SU-DHL-6 (cell line): ENCODE data around the gene SPNS2.

Source experiments
- H2AFZ ChIP-seq: fragments of 200-600 bp; sonication (generic); 2 replicates; pipeline ENCODE4 v1.6.1; 2014; ENCODE audit warnings: low read depth, mild to moderate bottlenecking, moderate library complexity, mixed read lengths, antibody characterized with exemption, low read length; ENCODE audit not compliant: severe bottlenecking
- H3F3A ChIP-seq: fragments of 200-600 bp; shearing (Covaris generic); 2 replicates; pipeline ENCODE4 v1.6.0; 2016; ENCODE audit warnings: antibody characterized with exemption, mild to moderate bottlenecking; ENCODE audit not compliant: insufficient read depth
- H3K27ac ChIP-seq: fragments of 200-600 bp; sonication (generic); 2 replicates; pipeline ENCODE4 v1.5.1; 2016; ENCODE audit warnings: low read depth, mild to moderate bottlenecking, low read length, moderate library complexity, mixed read lengths
- H3K27me3 ChIP-seq: fragments of 200-600 bp; sonication (generic), shearing (Covaris generic); 2 replicates; pipeline ENCODE4 v1.6.0; 2014; ENCODE audit warnings: mild to moderate bottlenecking, low read length
- H3K36me3 ChIP-seq: fragments of 200-600 bp; sonication (generic); 2 replicates; pipeline ENCODE4 v1.6.1; 2014; ENCODE audit warnings: mild to moderate bottlenecking, low read length, mixed read lengths
- H3K4me2 ChIP-seq: fragments of 300-600, 200-600 bp; shearing (Covaris generic), sonication (generic); 2 replicates; pipeline ENCODE4 v1.6.0; 2014; ENCODE audit warnings: low read length, low read depth, mild to moderate bottlenecking; ENCODE audit not compliant: poor library complexity, severe bottlenecking
- H3K4me3 ChIP-seq: fragments of 200-600 bp; sonication (generic); 2 replicates; pipeline ENCODE4 v1.5.1; 2014; ENCODE audit warnings: antibody characterized with exemption, low read length, mild to moderate bottlenecking, mixed read lengths; ENCODE audit not compliant: insufficient read depth, poor library complexity, severe bottlenecking
- H3K79me2 ChIP-seq: fragments of 200-600 bp; sonication (generic); 2 replicates; pipeline ENCODE4 v1.6.1; 2014; ENCODE audit warnings: mild to moderate bottlenecking, low read length, moderate library complexity; ENCODE audit not compliant: insufficient read depth
- H3K9ac ChIP-seq: fragments of 200-600 bp; sonication (generic); 2 replicates; pipeline ENCODE4 v1.7.0; 2014; ENCODE audit warnings: mild to moderate bottlenecking, low read length
- H3K9me2 ChIP-seq: fragments of 200-600 bp; sonication (generic); replicated peaks from 2 replicates; pipeline ENCODE4 v1.6.1; 2014; ENCODE audit warnings: low read length; ENCODE audit not compliant: insufficient read depth
- H3K9me3 ChIP-seq: fragments of 200-600 bp; sonication (generic); 2 replicates; pipeline ENCODE4 v1.6.1; 2014; ENCODE audit warnings: low read length, mixed read lengths; ENCODE audit not compliant: insufficient read depth
- H4K20me1 ChIP-seq: fragments of 200-600 bp; sonication (generic); 2 replicates; pipeline ENCODE4 v1.6.1; 2014; ENCODE audit warnings: low read depth, mild to moderate bottlenecking, antibody characterized with exemption, low read length, moderate library complexity, mixed read lengths
- CTCF ChIP-seq: fragments of 200-600 bp; sonication (generic); IDR thresholded peaks from one replicate; pipeline ENCODE4 v1.5.1; 2017; ENCODE audit warnings: antibody characterized with exemption, mild to moderate bottlenecking, low read length, moderate library complexity; ENCODE audit not compliant: insufficient read depth, poor library complexity, severe bottlenecking
- EZH2phosphoT487 ChIP-seq: fragments of 200-600 bp; sonication (generic), shearing (Covaris generic); conservative IDR thresholded peaks from 2 replicates; pipeline ENCODE4 v1.6.1; 2018; ENCODE audit warnings: mild to moderate bottlenecking, antibody characterized with exemption, low read length, moderate library complexity, mixed read lengths

Gene SPNS2

GRCh38 chr17:4542726-4543191 is 44.1 kb downstream of the SPNS2 start:
- Histone ChIP-seq H3K9me2 (no peaks in the 10 kb centered on the region), H4K20me1 (no peaks in the 10 kb centered on the region), H3K79me2 (no peaks in the 10 kb centered on the region), H3K9ac (no peak overlapping the region), H2AFZ (no peak overlapping the region), H3K4me2 (no peak overlapping the region), H3K36me3 (no peaks in the 10 kb centered on the region; the same call in 1 of the 2 replicates), H3K27ac (no peak overlapping the region), H3K27me3 (no peaks in the 10 kb centered on the region), H3K9me3 (no peaks in the 10 kb centered on the region), H3F3A (no peaks in the 10 kb centered on the region), H3K4me3 (no peak overlapping the region)
- TF ChIP-seq EZH2phosphoT487 (no peak), CTCF (no peak)

- Histone ChIP-seq H3K9ac (no peak overlapping the region), H3K36me3 (peaks cover 3% of the 10 kb centered on the region; the same call in 1 of the 2 replicates), H3K9me2 (no peaks in the 10 kb centered on the region), H3F3A (no peaks in the 10 kb centered on the region), H3K4me2 (no peak overlapping the region), H4K20me1 (no peaks in the 10 kb centered on the region), H3K27me3 (no peaks in the 10 kb centered on the region), H2AFZ (no peak overlapping the region), H3K4me3 (no peak overlapping the region), H3K79me2 (no peaks in the 10 kb centered on the region), H3K9me3 (no peaks in the 10 kb centered on the region), H3K27ac (no peak overlapping the region)
- TF ChIP-seq EZH2phosphoT487 (no peak), CTCF (no peak)
Observed at GRCh38 chr17:4543557-4544026, 44.9 kb downstream of the SPNS2 start.

- no peaks in the 10 kb centered on the region for H4K20me1 ChIP-seq
- H3K27ac ChIP-seq: no peak overlapping the region
- H3K9me3 ChIP-seq: no peaks in the 10 kb centered on the region
- H3K9ac ChIP-seq: no peak overlapping the region
- H3K27me3 ChIP-seq: no peaks in the 10 kb centered on the region
- no peaks in the 10 kb centered on the region for H3F3A ChIP-seq
- H2AFZ ChIP-seq: no peak overlapping the region
- H3K4me3 ChIP-seq: no peak overlapping the region
- no peak for TF ChIP-seq CTCF
- no peak for TF ChIP-seq EZH2phosphoT487
- H3K4me2 ChIP-seq: no peak overlapping the region
- peaks cover 3% of the 10 kb centered on the region; the same call in 1 of the 2 replicates for H3K36me3 ChIP-seq
- no peaks in the 10 kb centered on the region for H3K9me2 ChIP-seq
- no peaks in the 10 kb centered on the region for H3K79me2 ChIP-seq
Observed at GRCh38 chr17:4544135-4544950, 45.7 kb downstream of the SPNS2 start.
